B cell (primary cell): ENCODE data around the gene FAM53B.

Source experiments
- EZH2 ChIP-seq: IDR thresholded peaks from 2 replicates; pipeline ENCODE4 v1.6.1; 2012; ENCODE audit warnings: borderline replicate concordance, low read depth, mild to moderate bottlenecking, moderate library complexity, low read length; ENCODE audit not compliant: insufficient read depth, poor library complexity, severe bottlenecking
- TF ChIP-seq, protein P1 (sequence below): fragments of 200-600 bp; IDR thresholded peaks from one replicate; pipeline ENCODE4 v1.8.0; 2022; ENCODE audit warnings: antibody characterized with exemption, mild to moderate bottlenecking

DNA sequence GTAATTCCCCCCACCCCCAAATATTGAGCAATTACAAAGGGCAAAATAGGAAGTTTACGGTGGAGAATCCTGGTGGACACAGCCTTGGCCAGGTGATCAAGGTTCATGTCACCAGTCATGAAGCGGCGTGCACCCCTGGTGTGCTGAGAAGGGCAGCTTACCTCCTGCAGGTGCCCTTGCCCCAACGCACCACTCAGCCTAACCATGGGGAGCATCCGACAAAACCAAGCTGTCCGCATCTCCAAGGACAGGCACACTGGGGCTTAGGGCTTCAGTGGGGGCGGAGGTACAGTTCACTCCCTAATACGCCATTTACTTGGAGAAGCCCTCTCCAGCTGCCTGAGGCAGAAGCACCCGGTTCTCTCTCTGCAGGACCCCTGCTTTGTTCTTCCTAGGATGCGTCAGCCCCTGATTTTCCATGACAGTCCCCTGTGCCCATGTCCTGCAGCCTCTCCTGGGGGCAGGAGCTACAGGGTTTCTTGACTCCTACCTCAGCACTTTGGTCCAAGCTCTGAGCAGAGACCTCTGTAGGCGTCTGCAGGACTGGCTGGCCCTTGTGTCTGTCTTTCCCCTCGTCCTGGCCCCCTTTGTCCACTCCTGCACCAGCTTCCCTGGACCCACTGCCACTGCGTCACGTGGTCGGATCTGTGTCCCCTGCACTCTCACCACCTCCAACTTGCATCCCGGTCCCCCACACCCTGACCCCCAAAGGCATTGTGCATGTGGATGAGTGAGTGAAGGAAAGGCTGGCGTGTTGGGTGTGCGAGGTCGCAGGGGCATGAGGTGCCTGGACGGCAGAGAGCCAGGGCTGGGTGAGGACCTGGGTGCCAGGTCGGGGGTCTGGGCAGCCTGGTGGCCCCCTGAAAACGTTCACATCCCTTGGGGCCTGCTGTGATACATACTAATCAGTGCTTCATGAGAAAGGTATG, 168.8 kb downstream of the FAM53B start:
- TF ChIP-seq EZH2, result no peak
- TF ChIP-seq, protein P1, sequence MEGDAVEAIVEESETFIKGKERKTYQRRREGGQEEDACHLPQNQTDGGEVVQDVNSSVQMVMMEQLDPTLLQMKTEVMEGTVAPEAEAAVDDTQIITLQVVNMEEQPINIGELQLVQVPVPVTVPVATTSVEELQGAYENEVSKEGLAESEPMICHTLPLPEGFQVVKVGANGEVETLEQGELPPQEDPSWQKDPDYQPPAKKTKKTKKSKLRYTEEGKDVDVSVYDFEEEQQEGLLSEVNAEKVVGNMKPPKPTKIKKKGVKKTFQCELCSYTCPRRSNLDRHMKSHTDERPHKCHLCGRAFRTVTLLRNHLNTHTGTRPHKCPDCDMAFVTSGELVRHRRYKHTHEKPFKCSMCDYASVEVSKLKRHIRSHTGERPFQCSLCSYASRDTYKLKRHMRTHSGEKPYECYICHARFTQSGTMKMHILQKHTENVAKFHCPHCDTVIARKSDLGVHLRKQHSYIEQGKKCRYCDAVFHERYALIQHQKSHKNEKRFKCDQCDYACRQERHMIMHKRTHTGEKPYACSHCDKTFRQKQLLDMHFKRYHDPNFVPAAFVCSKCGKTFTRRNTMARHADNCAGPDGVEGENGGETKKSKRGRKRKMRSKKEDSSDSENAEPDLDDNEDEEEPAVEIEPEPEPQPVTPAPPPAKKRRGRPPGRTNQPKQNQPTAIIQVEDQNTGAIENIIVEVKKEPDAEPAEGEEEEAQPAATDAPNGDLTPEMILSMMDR, result no peak
